SU-DHL-6 (cell line): ENCODE data around the gene CLCA4.

Experiments used
- H2AFZ ChIP-seq: fragments of 200-600 bp; sonication (generic); 2 replicates; pipeline ENCODE4 v1.6.1; 2014; ENCODE audit warnings: low read depth, mild to moderate bottlenecking, moderate library complexity, mixed read lengths, antibody characterized with exemption, low read length; ENCODE audit not compliant: severe bottlenecking
- H3F3A ChIP-seq: fragments of 200-600 bp; shearing (Covaris generic); 2 replicates; pipeline ENCODE4 v1.6.0; 2016; ENCODE audit warnings: antibody characterized with exemption, mild to moderate bottlenecking; ENCODE audit not compliant: insufficient read depth
- H3K27ac ChIP-seq: fragments of 200-600 bp; sonication (generic); 2 replicates; pipeline ENCODE4 v1.5.1; 2016; ENCODE audit warnings: low read depth, mild to moderate bottlenecking, low read length, moderate library complexity, mixed read lengths
- H3K27me3 ChIP-seq: fragments of 200-600 bp; sonication (generic), shearing (Covaris generic); 2 replicates; pipeline ENCODE4 v1.6.0; 2014; ENCODE audit warnings: mild to moderate bottlenecking, low read length
- H3K36me3 ChIP-seq: fragments of 200-600 bp; sonication (generic); 2 replicates; pipeline ENCODE4 v1.6.1; 2014; ENCODE audit warnings: mild to moderate bottlenecking, low read length, mixed read lengths
- H3K4me2 ChIP-seq: fragments of 300-600, 200-600 bp; shearing (Covaris generic), sonication (generic); 2 replicates; pipeline ENCODE4 v1.6.0; 2014; ENCODE audit warnings: low read length, low read depth, mild to moderate bottlenecking; ENCODE audit not compliant: poor library complexity, severe bottlenecking
- H3K4me3 ChIP-seq: fragments of 200-600 bp; sonication (generic); 2 replicates; pipeline ENCODE4 v1.5.1; 2014; ENCODE audit warnings: antibody characterized with exemption, low read length, mild to moderate bottlenecking, mixed read lengths; ENCODE audit not compliant: insufficient read depth, poor library complexity, severe bottlenecking
- H3K79me2 ChIP-seq: fragments of 200-600 bp; sonication (generic); 2 replicates; pipeline ENCODE4 v1.6.1; 2014; ENCODE audit warnings: mild to moderate bottlenecking, low read length, moderate library complexity; ENCODE audit not compliant: insufficient read depth
- H3K9ac ChIP-seq: fragments of 200-600 bp; sonication (generic); 2 replicates; pipeline ENCODE4 v1.7.0; 2014; ENCODE audit warnings: mild to moderate bottlenecking, low read length
- H3K9me2 ChIP-seq: fragments of 200-600 bp; sonication (generic); replicated peaks from 2 replicates; pipeline ENCODE4 v1.6.1; 2014; ENCODE audit warnings: low read length; ENCODE audit not compliant: insufficient read depth
- H3K9me3 ChIP-seq: fragments of 200-600 bp; sonication (generic); 2 replicates; pipeline ENCODE4 v1.6.1; 2014; ENCODE audit warnings: low read length, mixed read lengths; ENCODE audit not compliant: insufficient read depth
- H4K20me1 ChIP-seq: fragments of 200-600 bp; sonication (generic); 2 replicates; pipeline ENCODE4 v1.6.1; 2014; ENCODE audit warnings: low read depth, mild to moderate bottlenecking, antibody characterized with exemption, low read length, moderate library complexity, mixed read lengths
- CTCF ChIP-seq: fragments of 200-600 bp; sonication (generic); IDR thresholded peaks from one replicate; pipeline ENCODE4 v1.5.1; 2017; ENCODE audit warnings: antibody characterized with exemption, mild to moderate bottlenecking, low read length, moderate library complexity; ENCODE audit not compliant: insufficient read depth, poor library complexity, severe bottlenecking
- EZH2phosphoT487 ChIP-seq: fragments of 200-600 bp; sonication (generic), shearing (Covaris generic); conservative IDR thresholded peaks from 2 replicates; pipeline ENCODE4 v1.6.1; 2018; ENCODE audit warnings: mild to moderate bottlenecking, antibody characterized with exemption, low read length, moderate library complexity, mixed read lengths

The CLCA4 gene

GRCh38 chr1:86581231-86581630, 34.4 kb downstream of the CLCA4 start:
- H3K9me3 ChIP-seq, result no peaks in the 10 kb centered on the region
- no peak overlapping the region for H3K9ac ChIP-seq
- H3K36me3 ChIP-seq, result no peaks in the 10 kb centered on the region
- H3K27ac ChIP-seq, result no peak overlapping the region
- H3K27me3 ChIP-seq, result no peaks in the 10 kb centered on the region
- H2AFZ ChIP-seq, result no peak overlapping the region
- no peaks in the 10 kb centered on the region for H3F3A ChIP-seq
- no peaks in the 10 kb centered on the region for H4K20me1 ChIP-seq
- TF ChIP-seq CTCF, result no peak
- H3K4me3 ChIP-seq, result no peak overlapping the region
- no peak overlapping the region for H3K4me2 ChIP-seq
- H3K9me2 ChIP-seq, result no peaks in the 10 kb centered on the region
- no peaks in the 10 kb centered on the region for H3K79me2 ChIP-seq

- H3K4me3 ChIP-seq, result no peak overlapping the region
- no peak overlapping the region for H3K9ac ChIP-seq
- H3K4me2 ChIP-seq, result no peak overlapping the region
- H3K27me3 ChIP-seq, result no peaks in the 10 kb centered on the region
- H3K36me3 ChIP-seq, result no peaks in the 10 kb centered on the region
- no peak overlapping the region for H3K27ac ChIP-seq
- no peaks in the 10 kb centered on the region for H3K79me2 ChIP-seq
- no peaks in the 10 kb centered on the region for H3K9me3 ChIP-seq
- no peaks in the 10 kb centered on the region for H4K20me1 ChIP-seq
- no peaks in the 10 kb centered on the region for H3F3A ChIP-seq
- no peaks in the 10 kb centered on the region for H3K9me2 ChIP-seq
- no peak overlapping the region for H2AFZ ChIP-seq
- no peak for TF ChIP-seq EZH2phosphoT487
- TF ChIP-seq CTCF, result no peak
Observed at GRCh38 chr1:86582161-86582560, 35.3 kb downstream of the CLCA4 start.

GRCh38 chr1:86583032-86583431, 36.2 kb downstream of the CLCA4 start:
- Histone ChIP-seq H3K9ac (no peak overlapping the region), H2AFZ (no peak overlapping the region), H3K4me3 (no peak overlapping the region), H3K27me3 (no peaks in the 10 kb centered on the region), H4K20me1 (no peaks in the 10 kb centered on the region), H3F3A (no peaks in the 10 kb centered on the region), H3K9me2 (no peaks in the 10 kb centered on the region), H3K36me3 (no peaks in the 10 kb centered on the region), H3K27ac (no peak overlapping the region), H3K4me2 (no peak overlapping the region), H3K79me2 (no peaks in the 10 kb centered on the region), H3K9me3 (no peaks in the 10 kb centered on the region)
- TF ChIP-seq CTCF (no peak), EZH2phosphoT487 (no peak)

- TF ChIP-seq EZH2phosphoT487 (no peak), CTCF (no peak)
- no peak overlapping the region for H3K27ac ChIP-seq
- no peak overlapping the region for H3K4me2 ChIP-seq
- no peaks in the 10 kb centered on the region for H4K20me1 ChIP-seq
- no peaks in the 10 kb centered on the region for H3K9me3 ChIP-seq
- H3K9ac ChIP-seq, result no peak overlapping the region
- H3K4me3 ChIP-seq, result no peak overlapping the region
- no peaks in the 10 kb centered on the region for H3K27me3 ChIP-seq
- H3F3A ChIP-seq, result no peaks in the 10 kb centered on the region
- H3K36me3 ChIP-seq, result no peaks in the 10 kb centered on the region
- no peaks in the 10 kb centered on the region for H3K79me2 ChIP-seq
- no peak overlapping the region for H2AFZ ChIP-seq
- no peaks in the 10 kb centered on the region for H3K9me2 ChIP-seq
Observed at GRCh38 chr1:86583593-86583992, 36.7 kb downstream of the CLCA4 start.
